Forelimb muscle (tissue), 1 donor: ENCODE measurements around the gene ERC2. TPM values are rescaled to one million over a fixed set of nuclear protein-coding genes. Genes with fewer than 3 reads are reported as not detected.
"Not testable (repeated sequence)": the region's sequence is repeated elsewhere in the genome, so short reads cannot be mapped to it uniquely, and the experiment has no call there.

ENCODE experiments used
- DNase-seq: peaks from one replicate; pipeline ENCODE4 v3.0.0-alpha.2; 2013; ENCODE audit warnings: low read depth
- polyA plus RNA-seq: library from polyadenylated mRNA; unstranded; fragments of 120-200 nt; gene quantifications from one replicate; pipeline ENCODE4 v1.2.1, GENCODE V29; 2013; ENCODE audit not compliant: insufficient read length

Gene ERC2
- polyA plus RNA-seq, 1 donor, result 1.2 TPM

- DNase-seq, result no peak
These were observed 941.8 kb downstream of the ERC2 start for GRCh38 chr3:55526332-55527030.

GRCh38 chr3:55525436-55525835 is 942.8 kb downstream of the ERC2 start:
- DNase-seq, result no peak

GRCh38 chr3:55524565-55525244 is 943.6 kb downstream of the ERC2 start:
- no peak for DNase-seq

- DNase-seq, result no peak
These were observed 944.8 kb downstream of the ERC2 start for GRCh38 chr3:55523471-55523870.

- no peak for DNase-seq
These were observed 946.4 kb downstream of the ERC2 start for GRCh38 chr3:55521738-55522421.

GRCh38 chr3:55521064-55521737 is 947.1 kb downstream of the ERC2 start:
- no peak for DNase-seq

GRCh38 chr3:55519019-55519418 is 949.2 kb downstream of the ERC2 start:
- DNase-seq, result no peak

GRCh38 chr3:55518451-55518850 is 949.8 kb downstream of the ERC2 start:
- no peak for DNase-seq

- no peak for DNase-seq
These were observed 951.8 kb downstream of the ERC2 start for GRCh38 chr3:55516392-55517030.

GRCh38 chr3:55515550-55516246 is 952.6 kb downstream of the ERC2 start:
- no peak for DNase-seq

GRCh38 chr3:55514962-55515361 is 953.3 kb downstream of the ERC2 start:
- DNase-seq, result no peak

- no peak for DNase-seq
These were observed 955.5 kb downstream of the ERC2 start for GRCh38 chr3:55512571-55513343.

- DNase-seq, result no peak
These were observed 956.2 kb downstream of the ERC2 start for GRCh38 chr3:55511895-55512570.

GRCh38 chr3:55508335-55508734 is 959.9 kb downstream of the ERC2 start:
- DNase-seq, result no peak

GRCh38 chr3:55507808-55508207 is 960.5 kb downstream of the ERC2 start:
- DNase-seq, result no peak

GRCh38 chr3:55505776-55506175 is 962.5 kb downstream of the ERC2 start:
- no peak for DNase-seq

- DNase-seq, result not testable (repeated sequence)
These were observed 963.2 kb downstream of the ERC2 start for GRCh38 chr3:55505102-55505501.

GRCh38 chr3:55501905-55502304 is 966.4 kb downstream of the ERC2 start:
- no peak for DNase-seq

- no peak for DNase-seq
These were observed 967.5 kb downstream of the ERC2 start for GRCh38 chr3:55500555-55501330.
